ENCODE measurements around the gene TBC1D10A.

- TF ChIP-seq, protein P1, sequence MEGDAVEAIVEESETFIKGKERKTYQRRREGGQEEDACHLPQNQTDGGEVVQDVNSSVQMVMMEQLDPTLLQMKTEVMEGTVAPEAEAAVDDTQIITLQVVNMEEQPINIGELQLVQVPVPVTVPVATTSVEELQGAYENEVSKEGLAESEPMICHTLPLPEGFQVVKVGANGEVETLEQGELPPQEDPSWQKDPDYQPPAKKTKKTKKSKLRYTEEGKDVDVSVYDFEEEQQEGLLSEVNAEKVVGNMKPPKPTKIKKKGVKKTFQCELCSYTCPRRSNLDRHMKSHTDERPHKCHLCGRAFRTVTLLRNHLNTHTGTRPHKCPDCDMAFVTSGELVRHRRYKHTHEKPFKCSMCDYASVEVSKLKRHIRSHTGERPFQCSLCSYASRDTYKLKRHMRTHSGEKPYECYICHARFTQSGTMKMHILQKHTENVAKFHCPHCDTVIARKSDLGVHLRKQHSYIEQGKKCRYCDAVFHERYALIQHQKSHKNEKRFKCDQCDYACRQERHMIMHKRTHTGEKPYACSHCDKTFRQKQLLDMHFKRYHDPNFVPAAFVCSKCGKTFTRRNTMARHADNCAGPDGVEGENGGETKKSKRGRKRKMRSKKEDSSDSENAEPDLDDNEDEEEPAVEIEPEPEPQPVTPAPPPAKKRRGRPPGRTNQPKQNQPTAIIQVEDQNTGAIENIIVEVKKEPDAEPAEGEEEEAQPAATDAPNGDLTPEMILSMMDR (IDR thresholded peaks at IDR 0.05; ENCODE audit: insufficient read depth, low read depth, low read length): no peak
- TF ChIP-seq EZH2 (IDR thresholded peaks at IDR 0.05; ENCODE audit: insufficient read depth, low read length): no peak
These were observed 78.8 kb downstream of the TBC1D10A start for GRCh38 chr22:30247974-30248373.

All from astrocyte (in vitro differentiated cells and primary cell).